ENCODE data around the gene SENP1.

Gene SENP1

GRCh38 chr12:48015954-48016353, 89.9 kb downstream of the SENP1 start:
- no peak for DNase-seq

- no peak for DNase-seq
Observed at GRCh38 chr12:48015129-48015528, 90.8 kb downstream of the SENP1 start.

GRCh38 chr12:48013287-48013686, 92.6 kb downstream of the SENP1 start:
- no peak for DNase-seq

DNA sequence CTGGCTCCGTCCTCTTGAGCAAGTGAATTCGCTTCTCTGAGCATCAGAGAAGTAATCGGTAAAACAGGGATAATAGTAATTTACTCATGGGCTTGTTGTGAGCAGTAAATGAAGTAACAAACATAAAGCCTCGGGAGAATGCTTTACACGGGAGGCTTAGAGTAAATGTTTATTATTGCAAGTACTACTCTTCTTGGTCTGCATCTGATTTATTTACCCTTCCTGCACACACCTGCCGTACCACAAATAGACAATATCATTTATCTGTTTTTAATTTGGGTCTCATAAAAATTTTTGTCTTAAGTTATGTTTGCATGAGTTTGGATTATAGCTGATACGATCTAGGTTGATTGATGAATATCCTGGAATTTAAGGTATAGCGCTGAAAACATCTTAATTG, 93.8 kb downstream of the SENP1 start:
- DNase-seq = no peak

DNA sequence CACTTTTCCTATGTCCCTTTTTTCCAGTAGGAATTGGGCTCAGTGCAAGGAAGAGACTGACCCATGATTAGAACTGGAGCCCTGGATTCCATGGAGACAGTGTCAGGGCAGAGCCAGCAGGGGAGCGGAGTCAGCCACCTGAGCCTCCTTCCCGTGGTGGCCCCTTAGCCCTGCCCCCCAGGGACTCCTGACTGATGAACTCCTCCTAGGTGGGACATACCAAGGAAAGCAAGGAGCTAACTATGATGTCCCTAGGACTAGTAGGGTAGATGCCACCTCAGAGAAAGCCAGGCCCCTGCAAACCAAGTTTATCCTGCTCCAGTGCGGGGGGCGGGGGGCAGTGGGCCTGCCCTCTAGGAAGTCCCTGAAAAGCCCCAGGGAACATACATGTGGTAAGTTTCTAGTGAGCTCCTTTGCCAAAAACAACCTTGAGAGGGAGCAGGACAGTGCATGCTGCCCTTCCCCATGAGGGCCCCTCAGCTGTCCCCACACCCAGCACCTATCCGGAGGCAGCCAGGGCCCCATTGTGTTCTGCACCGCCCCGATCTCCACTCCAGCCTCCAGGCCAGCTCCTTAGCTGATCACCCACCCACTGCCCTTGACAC, 95.4 kb downstream of the SENP1 start:
- DNase-seq = no peak

DNA sequence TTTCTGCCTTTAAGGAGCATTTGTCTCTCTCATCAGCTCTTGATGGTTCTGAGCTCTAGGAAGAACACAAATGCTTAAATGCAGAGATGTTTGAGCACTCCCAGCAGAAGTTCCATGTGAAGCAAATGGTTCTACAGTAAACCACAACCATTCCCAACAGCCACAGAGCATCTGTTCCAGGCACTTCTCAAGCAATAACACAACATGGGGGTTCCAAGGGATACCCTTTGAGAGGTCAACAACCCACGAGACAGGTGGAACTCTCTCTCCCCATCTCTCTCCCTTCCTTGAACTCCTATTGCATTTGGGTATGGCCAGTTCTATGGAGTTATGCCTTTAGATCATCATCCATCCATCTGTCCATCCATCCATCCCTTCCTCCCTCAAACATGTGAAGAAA, 96.4 kb downstream of the SENP1 start:
- no peak for DNase-seq

DNA sequence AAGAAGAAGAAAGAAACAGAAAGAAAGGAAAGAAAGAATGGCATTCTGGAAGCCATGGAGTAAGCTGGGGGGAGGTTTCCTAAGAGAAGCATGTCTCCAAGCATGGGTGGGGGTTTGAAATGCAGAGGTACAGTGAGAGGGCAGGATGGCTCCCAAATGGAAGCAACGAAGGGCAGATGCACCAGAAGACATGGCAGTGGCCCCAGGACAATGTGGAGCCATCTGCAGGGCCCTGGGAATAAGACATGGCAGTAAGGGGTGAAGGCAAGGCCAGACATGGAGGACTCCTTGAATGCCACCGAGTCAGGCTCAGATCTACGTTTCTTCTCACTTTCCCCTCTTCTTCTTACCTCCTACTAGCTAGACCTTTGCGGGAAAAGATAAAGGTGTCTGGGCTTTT, 96.9 kb downstream of the SENP1 start:
- no peak for DNase-seq

- DNase-seq = no peak
Observed at GRCh38 chr12:48008349-48008748, 97.5 kb downstream of the SENP1 start.

DNA sequence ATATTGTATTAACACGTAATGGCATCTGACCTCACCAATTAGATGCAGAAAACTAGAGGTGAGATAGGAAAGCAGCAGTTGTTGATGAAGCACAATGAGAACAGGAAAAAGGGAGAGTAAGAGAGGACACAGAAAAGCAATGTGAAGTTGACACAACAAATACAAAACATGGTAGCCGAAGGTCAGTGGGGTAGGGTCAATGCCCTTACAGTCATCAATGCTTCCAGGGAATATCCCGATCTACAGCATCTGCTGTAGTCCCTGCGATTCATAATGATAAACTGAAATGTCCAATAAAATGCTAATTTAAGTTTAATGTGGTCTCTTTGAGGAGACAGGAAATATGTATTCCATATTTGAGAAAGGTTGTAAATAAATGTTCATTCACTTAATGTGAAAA, 98.7 kb downstream of the SENP1 start:
- no peak for DNase-seq

- no peak for DNase-seq
Observed at GRCh38 chr12:48005750-48006021, 100.2 kb downstream of the SENP1 start.

- peak; percentile 50 for DNase-seq
Observed at GRCh38 chr12:48005001-48005749, 100.7 kb downstream of the SENP1 start.

DNA sequence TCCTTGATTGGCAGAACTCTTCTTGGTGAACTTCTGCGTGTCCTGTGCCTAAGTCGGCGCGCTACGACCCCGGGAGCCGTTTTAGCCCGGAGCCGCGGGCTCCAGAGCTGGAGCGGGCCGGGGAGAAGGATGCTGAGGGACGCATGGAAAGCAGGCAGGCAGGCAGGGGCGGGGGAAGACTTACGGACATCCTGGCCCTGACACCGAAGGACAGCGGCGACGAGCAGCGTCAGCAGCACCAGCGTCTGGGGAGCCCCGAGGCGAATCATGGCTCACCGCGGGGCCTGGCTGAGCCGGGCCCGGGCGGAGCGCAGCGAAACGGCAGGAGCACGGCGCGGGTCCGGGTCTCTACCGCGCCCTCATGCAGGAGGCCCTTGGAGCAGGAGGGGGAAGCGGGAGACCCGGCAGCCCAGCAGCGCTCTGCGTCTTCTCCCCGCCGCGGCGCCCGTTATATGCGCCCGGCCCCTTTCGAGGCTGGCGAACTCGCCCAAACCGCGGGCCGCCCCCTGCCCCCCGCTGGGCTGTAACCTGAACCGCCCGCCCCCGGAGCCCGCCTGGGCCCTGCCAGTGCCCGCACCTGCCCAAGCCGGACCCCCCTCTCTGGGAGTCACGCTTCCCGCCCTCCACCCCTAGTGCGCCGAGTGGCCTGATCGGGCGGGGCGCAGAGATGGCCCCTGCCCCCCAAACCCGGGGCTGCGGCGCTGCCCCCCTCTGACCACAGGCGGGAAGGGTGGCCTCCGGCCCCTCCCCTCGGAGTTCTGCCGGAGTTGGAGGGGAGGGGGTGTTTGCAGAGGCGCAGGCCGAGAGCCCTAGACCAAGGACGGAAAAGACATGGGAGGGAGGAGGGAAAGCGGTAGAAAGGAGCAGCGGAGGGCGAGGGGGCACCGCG, 101.6 kb downstream of the SENP1 start, which contains the start of gene COL2A1:
COL2A1 (minus strand) TSS at position 424 of the 889 bp plus-strand sequence; CDS start at position 269, 155 bp downstream.
- peak; percentile 36 for DNase-seq

DNA sequence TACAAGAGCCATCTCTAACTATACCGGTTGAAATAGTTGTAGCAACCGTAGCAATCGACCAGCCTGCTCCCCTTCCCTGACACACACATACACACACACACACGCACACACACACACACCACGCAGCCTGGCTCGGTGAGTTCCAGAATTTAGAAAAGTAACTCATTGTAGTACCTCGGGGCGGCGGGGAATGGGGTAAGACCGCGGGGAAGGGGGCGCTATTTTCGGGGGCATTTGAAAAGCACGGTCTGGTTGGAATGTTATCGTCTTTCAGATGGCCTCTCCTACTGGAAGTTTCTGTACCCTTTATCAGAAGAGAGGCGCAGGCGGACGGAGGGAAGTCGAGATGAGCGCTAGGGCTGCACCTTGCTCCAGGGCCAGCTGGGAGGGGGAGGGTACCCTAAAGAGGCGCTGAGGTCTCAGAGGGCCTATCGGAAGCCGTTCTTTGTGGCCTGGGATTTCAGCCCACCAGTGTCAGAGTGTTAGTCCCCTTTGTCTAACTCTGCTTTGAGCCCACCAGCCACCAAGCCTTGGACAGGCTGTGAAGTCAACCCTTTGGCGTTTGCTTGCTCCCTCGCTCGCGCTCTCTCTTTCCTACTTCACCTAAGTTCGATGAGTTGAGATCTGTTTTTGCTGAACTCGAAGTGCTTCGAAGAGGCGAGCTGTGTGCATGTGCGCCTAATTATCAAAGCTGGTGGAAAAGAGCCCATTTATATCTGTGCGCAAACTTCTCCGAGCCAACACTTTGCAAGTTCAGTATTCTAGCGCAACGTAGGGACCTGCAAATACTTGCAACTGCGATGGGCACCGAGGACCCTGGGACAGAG, 102.4 kb downstream of the SENP1 start:
- DNase-seq = no peak

GRCh38 chr12:48002773-48003218, 103.1 kb downstream of the SENP1 start:
- peak; percentile 55 for DNase-seq

DNA sequence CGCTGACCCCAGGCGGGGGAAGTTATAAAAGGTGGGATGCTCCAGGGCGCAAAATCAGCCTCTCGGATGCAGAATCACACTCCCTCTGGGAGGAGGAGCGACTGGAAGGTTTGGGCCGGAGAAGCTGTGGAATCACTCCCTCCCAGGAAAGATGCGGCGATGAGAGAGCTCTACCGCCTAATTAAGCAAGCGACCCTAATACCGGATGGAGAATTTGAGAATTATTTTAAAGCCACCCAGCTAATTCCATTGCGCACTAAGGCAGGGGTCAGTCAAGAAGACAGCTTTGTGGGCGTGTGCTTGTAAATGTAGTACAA, 103.5 kb downstream of the SENP1 start:
- DNase-seq = peak; percentile 56

- peak; percentile 75 for DNase-seq
Observed at GRCh38 chr12:48001505-48002413, 104.1 kb downstream of the SENP1 start.

GRCh38 chr12:48000878-48001504, 104.9 kb downstream of the SENP1 start:
- DNase-seq = peak; percentile 51

DNA sequence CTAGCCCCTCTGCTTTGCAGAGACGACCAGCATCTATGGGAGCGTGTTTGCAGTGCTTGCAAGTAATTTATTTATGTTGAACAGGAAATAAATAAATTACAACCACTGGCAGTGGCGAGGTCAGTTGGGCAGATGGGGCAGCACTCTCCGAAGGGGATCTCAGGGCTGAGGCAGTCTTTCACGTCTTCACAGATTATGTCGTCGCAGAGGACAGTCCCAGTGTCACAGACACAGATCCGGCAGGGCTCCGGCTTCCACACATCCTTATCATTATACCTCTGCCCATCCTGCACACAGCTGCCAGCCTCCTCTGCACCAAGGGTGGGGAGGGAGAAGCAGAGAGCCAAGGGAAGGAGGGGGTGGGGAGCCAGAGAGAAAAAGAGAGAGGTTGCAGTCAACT, 106.1 kb downstream of the SENP1 start:
- DNase-seq = no peak

GRCh38 chr12:47997321-47997720, 108.6 kb downstream of the SENP1 start:
- DNase-seq = no peak

DNA sequence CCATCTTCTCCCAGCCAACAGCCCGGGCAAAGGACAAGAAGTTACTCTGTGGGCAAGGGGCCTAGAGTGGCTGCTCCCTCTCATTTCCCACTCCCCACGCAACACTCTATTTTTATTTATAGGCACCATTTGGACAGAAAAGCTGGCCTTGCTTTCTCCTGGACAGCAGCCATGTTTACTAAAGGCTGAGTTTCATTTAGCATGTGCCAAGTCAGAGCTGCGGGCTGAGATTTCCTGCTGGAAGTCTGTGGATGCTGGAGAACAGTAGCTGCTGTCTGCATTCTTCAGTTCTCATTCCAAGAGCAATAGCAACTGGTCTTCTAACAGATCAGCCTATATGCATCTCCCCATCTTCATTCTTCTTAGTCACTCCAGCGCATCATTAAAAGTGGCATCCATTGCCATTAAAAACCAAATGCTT, 109.9 kb downstream of the SENP1 start:
- DNase-seq = no peak

GRCh38 chr12:47993491-47993890, 112.4 kb downstream of the SENP1 start:
- no peak for DNase-seq
